LNCaP clone FGC (cell line): ENCODE results near the gene ZNF575.

Experiments used
- DNase-seq: peaks from one replicate; pipeline ENCODE4 v3.0.0-alpha.2; 2011; ENCODE audit warnings: low read depth
- H3K4me3 ChIP-seq: 2 replicates; pipeline ENCODE4 v1.5.1; 2011; ENCODE audit warnings: mild to moderate bottlenecking, low read depth, low read length, control low read depth
- TF ChIP-seq, protein P1 (sequence below): IDR thresholded peaks from 2 replicates; pipeline ENCODE4 v1.5.1; 2012; ENCODE audit warnings: mild to moderate bottlenecking; ENCODE audit not compliant: control insufficient read depth, insufficient read depth; ENCODE audit errors: extremely low read depth

The ZNF575 gene

GRCh38 chr19:43561139-43561970 lies 28.4 kb downstream of the ZNF575 start:
- DNase-seq = no peak
- TF ChIP-seq, protein P1, sequence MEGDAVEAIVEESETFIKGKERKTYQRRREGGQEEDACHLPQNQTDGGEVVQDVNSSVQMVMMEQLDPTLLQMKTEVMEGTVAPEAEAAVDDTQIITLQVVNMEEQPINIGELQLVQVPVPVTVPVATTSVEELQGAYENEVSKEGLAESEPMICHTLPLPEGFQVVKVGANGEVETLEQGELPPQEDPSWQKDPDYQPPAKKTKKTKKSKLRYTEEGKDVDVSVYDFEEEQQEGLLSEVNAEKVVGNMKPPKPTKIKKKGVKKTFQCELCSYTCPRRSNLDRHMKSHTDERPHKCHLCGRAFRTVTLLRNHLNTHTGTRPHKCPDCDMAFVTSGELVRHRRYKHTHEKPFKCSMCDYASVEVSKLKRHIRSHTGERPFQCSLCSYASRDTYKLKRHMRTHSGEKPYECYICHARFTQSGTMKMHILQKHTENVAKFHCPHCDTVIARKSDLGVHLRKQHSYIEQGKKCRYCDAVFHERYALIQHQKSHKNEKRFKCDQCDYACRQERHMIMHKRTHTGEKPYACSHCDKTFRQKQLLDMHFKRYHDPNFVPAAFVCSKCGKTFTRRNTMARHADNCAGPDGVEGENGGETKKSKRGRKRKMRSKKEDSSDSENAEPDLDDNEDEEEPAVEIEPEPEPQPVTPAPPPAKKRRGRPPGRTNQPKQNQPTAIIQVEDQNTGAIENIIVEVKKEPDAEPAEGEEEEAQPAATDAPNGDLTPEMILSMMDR = no peak

GRCh38 chr19:43562226-43562697 lies 29.3 kb downstream of the ZNF575 start:
- TF ChIP-seq, protein P1 = no peak
- DNase-seq = no peak
- H3K4me3 ChIP-seq = no peak overlapping the region

More at GRCh38 chr19:43561139-43561970, 28.4 kb downstream of the ZNF575 start:
- H3K4me3 ChIP-seq = no peak overlapping the region

DNA sequence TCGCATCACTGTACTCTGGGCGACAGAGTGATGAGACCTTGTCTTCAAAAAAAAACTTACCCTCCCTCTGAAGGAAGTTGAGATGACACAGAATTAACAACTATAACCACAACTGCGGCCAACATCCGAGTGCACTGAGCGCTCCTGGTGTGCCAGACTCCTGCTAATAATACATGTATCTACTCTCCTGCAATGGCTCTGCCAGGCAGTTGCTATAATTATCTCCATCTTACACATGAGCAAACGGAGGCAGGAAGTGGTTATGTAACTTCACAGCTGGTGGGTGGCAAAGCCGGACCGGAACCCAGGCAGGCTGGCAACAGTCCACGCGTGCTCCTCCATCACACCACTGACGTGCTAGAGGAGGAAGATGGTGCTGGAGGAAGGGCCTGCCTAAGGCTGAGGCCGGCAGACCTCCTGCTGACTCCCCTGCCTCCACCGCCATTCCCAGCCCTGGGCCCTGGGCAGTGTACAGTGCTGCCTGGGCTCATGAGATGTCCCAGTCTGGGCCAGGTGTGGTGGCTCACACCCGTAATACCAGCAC lies 29.8 kb downstream of the ZNF575 start:
- DNase-seq = no peak
- no peak overlapping the region for H3K4me3 ChIP-seq
- TF ChIP-seq, protein P1 = no peak

DNA sequence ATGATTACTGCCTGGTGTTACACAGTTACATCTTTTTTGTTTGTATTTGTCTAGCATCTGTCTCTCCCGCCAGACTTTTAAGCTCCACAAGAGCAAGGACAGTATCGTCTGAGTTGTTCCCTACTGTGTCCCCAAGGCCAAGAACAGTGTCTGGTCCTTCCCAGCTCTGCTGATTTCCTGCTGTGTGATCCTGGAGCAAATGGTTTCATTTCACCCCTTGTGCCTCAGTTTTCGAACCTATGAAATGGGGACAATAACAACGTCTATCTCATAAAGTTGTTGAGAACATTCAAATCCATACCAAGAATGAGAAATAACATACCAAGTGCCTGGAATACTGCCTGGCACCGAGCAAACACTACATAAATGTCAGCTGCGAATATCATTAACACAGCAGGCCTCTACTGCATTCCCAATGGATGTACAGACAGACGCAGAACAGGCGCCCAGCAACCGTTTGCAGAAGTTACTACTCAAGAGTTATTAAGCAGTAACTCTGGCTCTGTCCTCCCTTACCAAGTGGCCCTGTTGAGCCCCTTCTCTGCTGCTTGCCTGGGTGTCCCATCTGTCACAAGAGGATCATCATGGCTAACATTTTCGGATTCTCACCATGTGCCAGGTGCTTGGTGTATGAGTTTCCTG lies 30.9 kb downstream of the ZNF575 start:
- DNase-seq = no peak
- TF ChIP-seq, protein P1 = no peak
- H3K4me3 ChIP-seq = no peak overlapping the region

DNA sequence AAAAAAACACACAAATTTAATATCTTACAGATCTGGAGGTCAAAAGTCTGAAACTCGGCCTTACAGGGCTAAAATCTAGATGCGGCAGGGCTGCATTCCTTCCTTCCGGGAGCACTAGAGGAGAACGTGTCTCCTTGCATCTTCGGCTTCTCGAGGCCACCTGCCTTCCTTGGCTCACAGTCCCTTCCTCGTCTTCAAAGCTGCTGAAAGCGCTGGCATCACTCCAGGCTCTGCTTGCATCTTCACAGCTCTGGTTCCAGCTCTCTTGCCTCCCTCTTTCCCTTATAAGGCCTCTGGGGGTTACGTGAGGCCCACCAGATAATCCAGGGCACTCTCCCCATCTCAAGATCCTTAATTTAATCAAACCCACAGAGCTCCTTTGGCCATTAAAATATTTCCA lies 31.8 kb downstream of the ZNF575 start:
- no peak overlapping the region for H3K4me3 ChIP-seq
- DNase-seq = no peak
- TF ChIP-seq, protein P1 = no peak

GRCh38 chr19:43569657-43570056 lies 36.7 kb downstream of the ZNF575 start:
- DNase-seq = no peak
- TF ChIP-seq, protein P1 = no peak
- no peak overlapping the region for H3K4me3 ChIP-seq
